Panc1 (cell line): ENCODE data around the gene IL11RA. TPM values are rescaled to one million over a fixed set of nuclear protein-coding genes. Genes with fewer than 3 reads are reported as not detected.

Experiments
- ATAC-seq: fragments of 200-7000 bp; cut with Tn5 transposase; 2 replicates; pipeline ENCODE4 v1.9.1; 2020; ENCODE audit warnings: mild to moderate bottlenecking, moderate library complexity
- BruUV-seq: library from RNA; stranded (reverse); fragments of 400-500 nt; replicated peaks from 2 replicates; lab custom pipeline; 2021; lab: Mats Ljungman, UMichigan
- CTCF ChIA-PET: fragments of 300-600 bp; sonication (Branson Sonifier 250); formaldehyde crosslinking; loops from one replicate; lab custom pipeline; 2022; ENCODE audit warnings: antibody characterized with exemption; lab: Charles Lee
- POLR2A ChIA-PET: fragments of 300-600 bp; sonication (Branson Sonifier 250); formaldehyde crosslinking; loops from one replicate; lab custom pipeline; 2022; ENCODE audit warnings: antibody characterized with exemption; lab: Charles Lee
- DNase-seq: peaks from one replicate; pipeline ENCODE4 v3.0.0-alpha.2; 2010; ENCODE audit warnings: low read depth, low spot score
- H3K27ac ChIP-seq: 2 replicates; pipeline ENCODE4 v1.5.1; 2011; ENCODE audit warnings: mild to moderate bottlenecking, low read length, inconsistent platforms
- H3K27me3 ChIP-seq: fragments of 200-500 bp; sonication (Bioruptor generic); 2 replicates; pipeline ENCODE4 v1.6.0; 2014; ENCODE audit warnings: low read length, inconsistent platforms; ENCODE audit not compliant: control insufficient read depth, insufficient read depth
- H3K36me3 ChIP-seq: fragments of 200-500 bp; sonication (Bioruptor generic); 2 replicates; pipeline ENCODE4 v1.5.1; 2014; ENCODE audit warnings: inconsistent platforms, mild to moderate bottlenecking, low read length, moderate library complexity; ENCODE audit not compliant: control insufficient read depth, insufficient read depth
- H3K4me1 ChIP-seq: 2 replicates; pipeline ENCODE4 v1.5.1; 2011; ENCODE audit warnings: inconsistent platforms, mild to moderate bottlenecking, low read length, moderate library complexity; ENCODE audit not compliant: control insufficient read depth, insufficient read depth
- H3K4me3 ChIP-seq, 2 experiments: 2 replicates each; pipeline ENCODE4 v1.5.1; 2011 to 2012; ENCODE audit warnings: low read depth in 2 of 2, low read length in 2 of 2, mild to moderate bottlenecking in 2 of 2, inconsistent platforms in 1 of 2, moderate library complexity in 1 of 2
- H3K9me3 ChIP-seq: fragments of 200-500 bp; sonication (Bioruptor generic); 2 replicates; pipeline ENCODE4 v1.5.1; 2014; ENCODE audit warnings: low read depth, mild to moderate bottlenecking, inconsistent platforms, low read length, moderate library complexity; ENCODE audit not compliant: control insufficient read depth, insufficient read depth
- CTCF ChIP-seq: fragments of 450-650 bp; IDR thresholded peaks from 2 replicates; pipeline ENCODE4 v1.5.1; 2017; ENCODE audit warnings: mild to moderate bottlenecking
- POLR2AphosphoS5 ChIP-seq: IDR thresholded peaks from 2 replicates; pipeline ENCODE4 v1.6.1; 2012; ENCODE audit warnings: mild to moderate bottlenecking, low read depth, low read length, moderate library complexity
- REST ChIP-seq, 2 experiments: IDR thresholded peaks; 2 replicates each; pipeline ENCODE4 v1.6.1; 2011 to 2012; ENCODE audit warnings: low read depth in 2 of 2, control low read depth in 1 of 2, low read length in 1 of 2, mild to moderate bottlenecking in 1 of 2, moderate library complexity in 1 of 2; ENCODE audit not compliant: insufficient read depth in 1 of 2
- SIN3A ChIP-seq: IDR thresholded peaks from 2 replicates; pipeline ENCODE4 v1.6.1; 2012; ENCODE audit warnings: low read depth, mild to moderate bottlenecking, low read length, moderate library complexity, borderline replicate concordance; ENCODE audit not compliant: insufficient read depth
- TCF7L2 ChIP-seq: IDR thresholded peaks from 2 replicates; pipeline ENCODE4 v1.6.1; 2011; ENCODE audit warnings: mild to moderate bottlenecking, low read depth, low read length, inconsistent platforms
- in situ Hi-C: cut with HindIII; loops from 2 replicates; pipeline ENCODE4 v1.10.0; 2016; ENCODE audit warnings: low sequenced_read_pairs, low pct_unique_long_range_greater_than_20kb
- intact Hi-C: fragments of 100-400 bp; cut with micrococcal nuclease; formaldehyde crosslinking; loops from one replicate; pipeline ENCODE4 v1.10.0; 2022; ENCODE audit not compliant: unreplicated experiment
- total RNA-seq: library from RNA; stranded (reverse); gene quantifications from one replicate; pipeline ENCODE4 v1.2.1, GENCODE V29; 2021; ENCODE audit not compliant: unreplicated experiment

IL11RA gene
- total RNA-seq, 1 experiment from 2014 or later: 21.6 TPM

- POLR2A ChIA-PET: no interaction called here
- ATAC-seq: peak; percentile 29
- in situ Hi-C loops: no loop called here
These were observed 4.9 kb upstream of the IL11RA start for GRCh38 chr9:34647084-34647403.

GRCh38 chr9:34647651-34648050, 4.3 kb upstream of the IL11RA start:
- Histone ChIP-seq H3K36me3 (no peaks in the 10 kb centered on the region), H3K27me3 (no peaks in the 10 kb centered on the region), H3K4me3 (peak overlapping the region; percentile 73 to 84), H3K27ac (peak overlapping the region; percentile 93), H3K9me3 (no peaks in the 10 kb centered on the region), H3K4me1 (peaks cover 32% of the 10 kb centered on the region)
- intact Hi-C loops (no loop called here), in situ Hi-C loops (no loop called here)
- CTCF ChIA-PET: no interaction called here
- POLR2A ChIA-PET: no interaction called here
- BruUV-seq: no TSS peak
- no peak for TF ChIP-seq SIN3A
- no peak for TF ChIP-seq TCF7L2
- no peak for TF ChIP-seq CTCF
- TF ChIP-seq REST (IDR thresholded peaks at IDR 0.05; ENCODE audit: insufficient read depth in 1 of 2, low read depth in 2 of 2, low read length in 1 of 2): no peak
- no peak for TF ChIP-seq POLR2AphosphoS5
- ATAC-seq: no peak
- no peak for DNase-seq

More at GRCh38 chr9:34647084-34647403, 4.9 kb upstream of the IL11RA start:
- CTCF ChIA-PET: interaction anchor here (0.8 to 1.3 kb wide), 5 partner anchors 9 to 56 kb away, joined by 4 to 8 read pairs (median 4); partner anchors contain the start of gene SIGMAR1
- H3K36me3 ChIP-seq: no peaks in the 10 kb centered on the region
- no peak for DNase-seq
- H3K9me3 ChIP-seq: no peaks in the 10 kb centered on the region
- H3K4me3 ChIP-seq: peak overlapping the region; percentile 73 to 84
- no TSS peak for BruUV-seq
- peaks cover 27% of the 10 kb centered on the region for H3K4me1 ChIP-seq
- intact Hi-C loops: no loop called here
- no peak for TF ChIP-seq SIN3A
- TF ChIP-seq CTCF: no peak
- TF ChIP-seq POLR2AphosphoS5: no peak
- TF ChIP-seq REST (IDR thresholded peaks at IDR 0.05; ENCODE audit: insufficient read depth in 1 of 2, low read depth in 2 of 2, low read length in 1 of 2): no peak
- no peak for TF ChIP-seq TCF7L2
- H3K27ac ChIP-seq: peak overlapping the region; percentile 93
- H3K27me3 ChIP-seq: no peaks in the 10 kb centered on the region
